ENCODE results near the gene ZSCAN9.
A peak's percentile ranks its signal among the peaks of the same experiment; 100 is the strongest.

ZSCAN9 gene

GRCh38 chr6:28218312-28219248, 6.5 kb upstream of the ZSCAN9 start:
- DNase-seq (ENCODE audit: low read depth, low spot score), result no peak
- H3K27ac ChIP-seq, result peak overlapping the region; percentile 55

- no peak overlapping the region for H3K27ac ChIP-seq
- no peak for DNase-seq (ENCODE audit: low read depth, low spot score)
Observed at GRCh38 chr6:28220257-28221133, 4.6 kb upstream of the ZSCAN9 start.

GRCh38 chr6:28224131-28225055, 682 bp upstream of the ZSCAN9 start:
- no peak for DNase-seq (ENCODE audit: low read depth, low spot score)
- H3K27ac ChIP-seq, result peak overlapping the region; percentile 79

- DNase-seq (ENCODE audit: low read depth, low spot score), result no peak
- no peak overlapping the region for H3K27ac ChIP-seq
Observed at GRCh38 chr6:28226460-28226859, 1.4 kb downstream of the ZSCAN9 start.

- DNase-seq (ENCODE audit: low read depth, low spot score), result no peak
- H3K27ac ChIP-seq, result no peak overlapping the region
Observed at GRCh38 chr6:28232785-28233184, 7.7 kb downstream of the ZSCAN9 start.

- DNase-seq (ENCODE audit: low read depth, low spot score), result no peak
- no peak overlapping the region for H3K27ac ChIP-seq
Observed at GRCh38 chr6:28235912-28236452, 10.9 kb downstream of the ZSCAN9 start.

GRCh38 chr6:28239636-28240035, 14.6 kb downstream of the ZSCAN9 start:
- DNase-seq (ENCODE audit: low read depth, low spot score), result no peak
- no peak overlapping the region for H3K27ac ChIP-seq

- DNase-seq (ENCODE audit: low read depth, low spot score), result no peak
- no peak overlapping the region for H3K27ac ChIP-seq
Observed at GRCh38 chr6:28240471-28240870, 15.4 kb downstream of the ZSCAN9 start.

- H3K27ac ChIP-seq, result no peak overlapping the region
Observed at GRCh38 chr6:28243946-28244345, 18.9 kb downstream of the ZSCAN9 start.

GRCh38 chr6:28245206-28245941, 20.3 kb downstream of the ZSCAN9 start:
- H3K27ac ChIP-seq, result no peak overlapping the region
- DNase-seq (ENCODE audit: low read depth, low spot score), result no peak

More at GRCh38 chr6:28243946-28244345, 18.9 kb downstream of the ZSCAN9 start:
- DNase-seq (ENCODE audit: low read depth, low spot score), result no peak

GRCh38 chr6:28248916-28249315, 23.8 kb downstream of the ZSCAN9 start:
- DNase-seq (ENCODE audit: low read depth, low spot score), result no peak
- H3K27ac ChIP-seq, result no peak overlapping the region

- DNase-seq (ENCODE audit: low read depth, low spot score), result no peak
- no peak overlapping the region for H3K27ac ChIP-seq
Observed at GRCh38 chr6:28250747-28251146, 25.7 kb downstream of the ZSCAN9 start.

- no peak for DNase-seq (ENCODE audit: low read depth, low spot score)
- H3K27ac ChIP-seq, result peak overlapping the region; percentile 38
Observed at GRCh38 chr6:28251661-28252008, 26.6 kb downstream of the ZSCAN9 start.

GRCh38 chr6:28252009-28252975, 27.2 kb downstream of the ZSCAN9 start, which contains the start of gene ZKSCAN4:
Gene ZKSCAN4, minus strand, starts transcription at chr6:28252269. Its CDS starts 289 bp downstream, at chr6:28251980.
- peak; percentile 67 for DNase-seq (ENCODE audit: low read depth, low spot score)
- H3K27ac ChIP-seq, result peak within 1 kb of the TSS; percentile 38

- no peak for DNase-seq (ENCODE audit: low read depth, low spot score)
Observed at GRCh38 chr6:28254121-28254519, 29.0 kb downstream of the ZSCAN9 start.

GRCh38 chr6:28257042-28257441, 32.0 kb downstream of the ZSCAN9 start:
- H3K27ac ChIP-seq, result no peak overlapping the region
- no peak for DNase-seq (ENCODE audit: low read depth, low spot score)

More at GRCh38 chr6:28254121-28254519, 29.0 kb downstream of the ZSCAN9 start:
- H3K27ac ChIP-seq, result no peak overlapping the region

- no peak for DNase-seq (ENCODE audit: low read depth, low spot score)
- H3K27ac ChIP-seq, result no peak within 1 kb of the TSS
Observed at GRCh38 chr6:28258877-28259777, 34.1 kb downstream of the ZSCAN9 start, which contains the start of gene NKAPL. Gene NKAPL, plus strand, starts transcription at chr6:28259297. Its CDS starts 75 bp downstream, at chr6:28259372.

Data from epithelial cell of prostate (primary cell).